SK-N-SH (cell line): ENCODE data around the gene ITSN1.

Source experiments
- ELF1 ChIP-seq: IDR thresholded peaks from 2 replicates; pipeline ENCODE4 v1.4.0; 2012
- TAF1 ChIP-seq: IDR thresholded peaks from 2 replicates; pipeline ENCODE4 v1.6.1; 2012; ENCODE audit warnings: low read depth, mild to moderate bottlenecking, low read length, moderate library complexity, borderline replicate concordance
- TEAD4 ChIP-seq: IDR thresholded peaks from 2 replicates; pipeline ENCODE4 v1.4.0; 2012; ENCODE audit warnings: mild to moderate bottlenecking, borderline replicate concordance; ENCODE audit not compliant: insufficient read depth
- TF ChIP-seq, protein P1 (sequence below): fragments of 200-600 bp; sonication (generic); IDR thresholded peaks from 2 replicates; pipeline ENCODE4 v1.6.1; 2017; ENCODE audit warnings: antibody characterized with exemption, mild to moderate bottlenecking, moderate library complexity

DNA sequence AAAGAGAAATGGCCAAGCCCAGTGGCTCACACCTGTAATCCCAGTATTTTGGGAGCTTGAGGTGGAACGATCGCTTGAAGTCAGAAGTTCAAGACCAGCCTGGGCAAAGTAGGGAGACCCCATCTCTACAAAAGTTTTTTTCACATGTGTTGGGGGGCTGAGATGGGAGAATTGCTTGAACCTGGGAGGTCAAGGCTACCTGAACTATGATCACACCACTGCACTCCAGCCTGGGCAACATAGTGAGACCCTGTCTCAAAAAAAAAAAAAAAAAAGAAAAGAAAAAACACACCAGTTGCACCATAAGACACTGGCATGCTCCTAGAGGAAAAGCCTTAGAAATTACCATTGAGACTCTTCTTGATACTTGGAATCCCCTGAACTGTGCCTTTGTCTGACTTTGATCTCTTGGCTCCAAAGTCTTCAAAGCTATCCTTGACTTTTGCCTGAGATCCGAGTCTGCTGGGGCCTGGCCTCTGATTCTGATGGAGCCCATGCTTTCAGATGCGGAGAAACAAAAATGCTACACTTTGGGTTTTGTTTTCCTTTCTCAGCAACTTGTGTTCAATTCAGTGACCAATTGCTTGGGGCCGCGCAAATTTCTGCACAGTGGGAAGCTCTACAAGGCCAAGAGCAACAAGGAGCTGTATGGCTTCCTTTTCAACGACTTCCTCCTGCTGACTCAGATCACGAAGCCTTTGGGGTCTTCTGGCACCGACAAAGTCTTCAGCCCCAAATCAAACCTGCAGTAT lies 239.6 kb downstream of the ITSN1 start:
- TF ChIP-seq, protein P1, sequence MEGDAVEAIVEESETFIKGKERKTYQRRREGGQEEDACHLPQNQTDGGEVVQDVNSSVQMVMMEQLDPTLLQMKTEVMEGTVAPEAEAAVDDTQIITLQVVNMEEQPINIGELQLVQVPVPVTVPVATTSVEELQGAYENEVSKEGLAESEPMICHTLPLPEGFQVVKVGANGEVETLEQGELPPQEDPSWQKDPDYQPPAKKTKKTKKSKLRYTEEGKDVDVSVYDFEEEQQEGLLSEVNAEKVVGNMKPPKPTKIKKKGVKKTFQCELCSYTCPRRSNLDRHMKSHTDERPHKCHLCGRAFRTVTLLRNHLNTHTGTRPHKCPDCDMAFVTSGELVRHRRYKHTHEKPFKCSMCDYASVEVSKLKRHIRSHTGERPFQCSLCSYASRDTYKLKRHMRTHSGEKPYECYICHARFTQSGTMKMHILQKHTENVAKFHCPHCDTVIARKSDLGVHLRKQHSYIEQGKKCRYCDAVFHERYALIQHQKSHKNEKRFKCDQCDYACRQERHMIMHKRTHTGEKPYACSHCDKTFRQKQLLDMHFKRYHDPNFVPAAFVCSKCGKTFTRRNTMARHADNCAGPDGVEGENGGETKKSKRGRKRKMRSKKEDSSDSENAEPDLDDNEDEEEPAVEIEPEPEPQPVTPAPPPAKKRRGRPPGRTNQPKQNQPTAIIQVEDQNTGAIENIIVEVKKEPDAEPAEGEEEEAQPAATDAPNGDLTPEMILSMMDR, result no peak
- no peak for TF ChIP-seq TEAD4
- no peak for TF ChIP-seq TAF1
- TF ChIP-seq ELF1, result no peak
